KOPT-K1 (cell line): ENCODE data around the gene OR4C13.
"Not testable (repeated sequence)": the region's sequence is repeated elsewhere in the genome, so short reads cannot be mapped to it uniquely, and the experiment has no call there.

Experiments
- H3K27ac ChIP-seq: fragments of 200-600 bp; sonication (generic); 2 replicates; pipeline ENCODE4 v1.5.1; 2016; ENCODE audit warnings: antibody characterized with exemption, mild to moderate bottlenecking, low read depth, low read length; ENCODE audit not compliant: poor library complexity, severe bottlenecking
- H3K36me3 ChIP-seq: fragments of 200-600 bp; sonication (generic); 2 replicates; pipeline ENCODE4 v1.5.1; 2017; ENCODE audit warnings: antibody characterized with exemption, mild to moderate bottlenecking, low read length, moderate library complexity; ENCODE audit not compliant: insufficient read depth
- H3K9me3 ChIP-seq: fragments of 200-600 bp; sonication (generic); 2 replicates; pipeline ENCODE4 v1.5.1; 2017; ENCODE audit warnings: antibody characterized with exemption, low read length, mild to moderate bottlenecking; ENCODE audit not compliant: insufficient read depth, poor library complexity, severe bottlenecking

The OR4C13 gene

GRCh38 chr11:49952091-49952490, at the start of gene OR4C13:
Gene OR4C13 (plus strand): TSS chr11:49952391. CDS start chr11:49952423, 32 bp downstream.
- H3K9me3 ChIP-seq = no peaks in the 10 kb centered on the region
- H3K27ac ChIP-seq = no peak within 1 kb of the TSS

GRCh38 chr11:49911516-49911915, 40.7 kb upstream of the OR4C13 start:
- not testable (repeated sequence) for H3K36me3 ChIP-seq, H3K9me3 ChIP-seq, H3K27ac ChIP-seq

More at GRCh38 chr11:49952091-49952490, at the start of gene OR4C13:
- no peaks in the 10 kb centered on the region for H3K36me3 ChIP-seq

- H3K27ac ChIP-seq, H3K9me3 ChIP-seq, H3K36me3 ChIP-seq: not testable (repeated sequence)
Measured at GRCh38 chr11:49948701-49949100, 3.5 kb upstream of the OR4C13 start.

GRCh38 chr11:49973439-49973838, 21.2 kb downstream of the OR4C13 start:
- H3K27ac ChIP-seq, H3K9me3 ChIP-seq, H3K36me3 ChIP-seq: not testable (repeated sequence)

- not testable (repeated sequence) for H3K27ac ChIP-seq, H3K36me3 ChIP-seq, H3K9me3 ChIP-seq
Measured at GRCh38 chr11:49982435-49982834, 30.2 kb downstream of the OR4C13 start, which contains the start of gene OR4C12. Gene OR4C12 (minus strand): TSS chr11:49982535. CDS start chr11:49982501, 34 bp downstream.

- no peaks in the 10 kb centered on the region for H3K9me3 ChIP-seq
- H3K36me3 ChIP-seq = no peaks in the 10 kb centered on the region
- H3K27ac ChIP-seq = no peak overlapping the region
Measured at GRCh38 chr11:49995565-49995964, 43.4 kb downstream of the OR4C13 start.
